Liver (tissue), 9 donors: ENCODE data around the gene CLEC20A. TPM values are rescaled to one million over a fixed set of nuclear protein-coding genes. Genes with fewer than 3 reads are reported as not detected.

Source experiments
- DNase-seq: peaks from one replicate; pipeline ENCODE4 v3.0.0-alpha.2; 2017; ENCODE audit warnings: low spot score
- H3K27ac ChIP-seq, 2 donors: one replicate each; pipeline ENCODE4 v1.7.0; 2013; ENCODE audit warnings: inconsistent platforms in 2 of 2, low read length in 2 of 2, control low read depth in 1 of 2, low read depth in 1 of 2, mild to moderate bottlenecking in 1 of 2
- H3K27me3 ChIP-seq, 4 donors: one replicate each; pipeline versions ENCODE4 v1.6.1 to v1.7.0; 2013; ENCODE audit warnings: low read length in 3 of 4, inconsistent platforms in 1 of 4, mild to moderate bottlenecking in 1 of 4, moderate library complexity in 1 of 4; ENCODE audit not compliant: control insufficient read depth in 4 of 4, insufficient read depth in 4 of 4
- H3K36me3 ChIP-seq, 4 donors: one replicate each; pipeline versions ENCODE4 v1.6.1 to v1.7.0; 2013; ENCODE audit warnings: low read length in 3 of 4, mild to moderate bottlenecking in 3 of 4, low read depth in 1 of 4, moderate library complexity in 1 of 4; ENCODE audit not compliant: control insufficient read depth in 4 of 4, insufficient read depth in 3 of 4
- H3K4me1 ChIP-seq, 4 donors: one replicate each; pipeline versions ENCODE4 v1.6.1 to v1.7.0; 2013; ENCODE audit warnings: low read length in 3 of 4, mild to moderate bottlenecking in 3 of 4, moderate library complexity in 1 of 4; ENCODE audit not compliant: control insufficient read depth in 4 of 4, insufficient read depth in 4 of 4
- H3K4me3 ChIP-seq, 3 donors: one replicate each; pipeline versions ENCODE4 v1.6.1 to v1.7.0; 2013; ENCODE audit warnings: low read length in 3 of 3, control low read depth in 1 of 3, low read depth in 1 of 3, mild to moderate bottlenecking in 1 of 3
- H3K9ac ChIP-seq, 2 donors: one replicate each; pipeline ENCODE4 v1.7.0; 2013; ENCODE audit warnings: low read length in 2 of 2, mild to moderate bottlenecking in 2 of 2, moderate library complexity in 2 of 2, control low read depth in 1 of 2, low read depth in 1 of 2
- H3K9me3 ChIP-seq, 4 donors: one replicate each; pipeline versions ENCODE4 v1.6.1 to v1.7.0; 2013; ENCODE audit warnings: low read length in 3 of 4; ENCODE audit not compliant: control insufficient read depth in 4 of 4
- ATF3 ChIP-seq: IDR thresholded peaks from 2 replicates; pipeline ENCODE4 v1.6.1; 2016; ENCODE audit warnings: antibody characterized with exemption
- CTCF ChIP-seq: fragments of 150-350 bp; IDR thresholded peaks from 2 replicates; pipeline ENCODE4 v1.5.1; 2017; ENCODE audit warnings: improper control_type of control experiment, low read depth, low read length; ENCODE audit not compliant: missing input control
- EGR1 ChIP-seq, 2 donors: IDR thresholded peaks; 2 replicates each; pipeline ENCODE4 v1.6.1; 2016 to 2018; ENCODE audit warnings: antibody characterized with exemption in 2 of 2, low read depth in 2 of 2
- FOXA1 ChIP-seq: IDR thresholded peaks from 2 replicates; pipeline ENCODE4 v1.6.1; 2016; ENCODE audit warnings: antibody characterized with exemption
- GABPA ChIP-seq, 2 donors: IDR thresholded peaks in 1 of 2; conservative IDR thresholded peaks in 1 of 2; 2 replicates each; pipeline ENCODE4 v1.6.1; 2016; ENCODE audit warnings: antibody characterized with exemption in 2 of 2, mild to moderate bottlenecking in 1 of 2, moderate library complexity in 1 of 2
- HNF4A ChIP-seq, 2 donors: conservative IDR thresholded peaks; 2 replicates each; pipeline ENCODE4 v1.6.1; 2016; ENCODE audit warnings: antibody characterized with exemption in 2 of 2, mild to moderate bottlenecking in 2 of 2
- JUND ChIP-seq, 2 donors: IDR thresholded peaks; 2 replicates each; pipeline ENCODE4 v1.6.1; 2016; ENCODE audit warnings: antibody characterized with exemption in 2 of 2
- MAX ChIP-seq: IDR thresholded peaks from 2 replicates; pipeline ENCODE4 v1.6.1; 2016; ENCODE audit warnings: antibody characterized with exemption
- REST ChIP-seq: IDR thresholded peaks from 2 replicates; pipeline ENCODE4 v1.6.1; 2016; ENCODE audit warnings: antibody characterized with exemption, mild to moderate bottlenecking
- RXRA ChIP-seq, 2 donors: IDR thresholded peaks; 2 replicates each; pipeline ENCODE4 v1.6.1; 2017 to 2018; ENCODE audit warnings: antibody characterized with exemption in 2 of 2, mild to moderate bottlenecking in 1 of 2
- SP1 ChIP-seq: IDR thresholded peaks from 2 replicates; pipeline ENCODE4 v1.6.1; 2018; ENCODE audit warnings: antibody characterized with exemption, mild to moderate bottlenecking
- TAF1 ChIP-seq: conservative IDR thresholded peaks from 2 replicates; pipeline ENCODE4 v1.6.1; 2016; ENCODE audit warnings: antibody characterized with exemption, mild to moderate bottlenecking
- YY1 ChIP-seq: IDR thresholded peaks from 2 replicates; pipeline ENCODE4 v1.6.1; 2016; ENCODE audit warnings: antibody characterized with exemption, mild to moderate bottlenecking
- WGBS: extraction: QIAGEN DNeasy Blood & Tissue Kit; methylation state at CpG from one replicate; pipeline ENCODE4 v1.1.7; 2013; 5-methylcytosine and 5-hydroxymethylcytosine counted together
- polyA plus RNA-seq, 2 donors: library from polyadenylated mRNA; stranded (reverse) in 1 of 2; unstranded in 1 of 2; fragments of 200-250 nt in 1 of 2; fragments of >200 nt in 1 of 2; fragmentation: Nextera tagmentation in 1 of 2; extraction: Ambion mirVana in 1 of 2; gene quantifications; one replicate each; pipeline versions ENCODE4 v1.2.1 to v1.2.3, GENCODE V29; 2013 to 2015
- total RNA-seq, 2 donors: library from RNA; depleted of rRNA; stranded (reverse); fragments of >200 nt; gene quantifications; one replicate each; pipeline ENCODE4 v1.2.3, GENCODE V29; 2014
- donor health status: healthy.
- donor health status: healthy.
- donor health status: healthy.
- donor health status: healthy.
- donor health status: healthy.

The CLEC20A gene
- total and polyA plus RNA-seq, 4 donors: 0.33 TPM; not detected in 3

GRCh38 chr1:178530502-178530901, 33.7 kb upstream of the CLEC20A start:
- Histone ChIP-seq H3K4me3 (no peak overlapping the region), H3K9me3 (no peaks in the 10 kb centered on the region), H3K4me1 (peaks cover 0 to 17% (median 4%) of the 10 kb centered on the region in 4 donors), H3K36me3 (no peaks in the 10 kb centered on the region), H3K27me3 (no peaks in the 10 kb centered on the region), H3K9ac (no peak overlapping the region), H3K27ac (no peak overlapping the region)
- no peak for DNase-seq
- WGBS: 94% methylated on average over 3 of the region's 3 CpGs
- TF ChIP-seq TAF1 (no peak), GABPA (IDR thresholded peaks at IDR 0.05 in 1 of 2, conservative IDR thresholded peaks at IDR 0.05 in 1 of 2) (no peak), ATF3 (no peak), EGR1 (IDR thresholded peaks at IDR 0.05; ENCODE audit: low read depth in 2 of 2) (no peak), SP1 (no peak), JUND (IDR thresholded peaks at IDR 0.05) (no peak), CTCF (no peak), RXRA (IDR thresholded peaks at IDR 0.05) (no peak), FOXA1 (no peak), HNF4A (conservative IDR thresholded peaks at IDR 0.05) (no peak), YY1 (no peak), MAX (no peak)

- Histone ChIP-seq H3K36me3 (no peaks in the 10 kb centered on the region), H3K27ac (no peak overlapping the region), H3K4me3 (no peak overlapping the region), H3K9ac (no peak overlapping the region), H3K4me1 (peaks cover 0 to 17% (median 4%) of the 10 kb centered on the region in 4 donors), H3K27me3 (no peaks in the 10 kb centered on the region), H3K9me3 (no peaks in the 10 kb centered on the region)
- WGBS: 98% methylated on average over 2 of the region's 2 CpGs
- DNase-seq: no peak
- TF ChIP-seq REST (no peak), YY1 (no peak), CTCF (no peak), RXRA (IDR thresholded peaks at IDR 0.05) (no peak)
Observed at GRCh38 chr1:178530037-178530402, 33.3 kb upstream of the CLEC20A start.
